ENCODE data around the gene WIPF2.
"Not testable (repeated sequence)": the region's sequence is repeated elsewhere in the genome, so short reads cannot be mapped to it uniquely, and the experiment has no call there.

Gene WIPF2

DNA sequence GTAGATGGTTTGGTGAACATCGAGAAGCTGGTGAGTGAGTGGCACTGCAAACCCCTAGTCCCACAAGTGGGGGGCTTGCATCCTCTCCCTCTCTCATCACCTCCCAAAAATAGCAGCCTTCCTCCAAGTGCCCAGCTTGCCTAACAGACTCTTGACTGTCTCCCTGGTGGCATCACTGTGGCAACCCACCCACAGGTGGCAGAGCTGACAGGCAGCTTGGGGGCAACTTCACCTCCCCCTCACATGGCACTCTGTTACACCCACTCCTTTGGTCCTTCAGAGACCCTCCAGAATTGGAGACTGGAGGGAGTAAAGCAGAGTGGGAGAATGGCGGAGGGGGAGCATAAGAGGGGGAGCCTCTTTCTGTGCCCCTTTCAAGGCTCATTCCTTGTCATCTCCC lies 26.1 kb upstream of the WIPF2 start:
- no peak for DNase-seq

DNA sequence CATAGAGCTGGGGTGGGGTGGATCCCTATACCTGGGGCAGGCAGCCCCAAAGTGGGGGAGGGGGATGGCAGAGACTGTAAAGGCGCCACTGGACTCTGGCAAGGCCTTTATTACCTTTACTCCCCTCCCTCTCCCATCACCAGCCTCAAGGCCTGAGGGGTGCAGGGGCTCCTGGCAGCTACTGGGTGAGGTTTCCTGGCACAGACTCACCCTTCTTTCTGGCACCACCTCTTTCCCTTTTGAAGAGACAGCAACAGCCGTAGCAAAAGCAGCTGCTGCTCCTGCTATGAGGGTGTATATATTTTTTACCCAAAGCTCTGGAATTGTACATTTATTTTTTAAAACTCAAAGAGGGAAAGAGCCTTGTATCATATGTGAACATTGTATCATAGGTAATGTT lies 24.3 kb upstream of the WIPF2 start:
- DNase-seq = no peak

DNA sequence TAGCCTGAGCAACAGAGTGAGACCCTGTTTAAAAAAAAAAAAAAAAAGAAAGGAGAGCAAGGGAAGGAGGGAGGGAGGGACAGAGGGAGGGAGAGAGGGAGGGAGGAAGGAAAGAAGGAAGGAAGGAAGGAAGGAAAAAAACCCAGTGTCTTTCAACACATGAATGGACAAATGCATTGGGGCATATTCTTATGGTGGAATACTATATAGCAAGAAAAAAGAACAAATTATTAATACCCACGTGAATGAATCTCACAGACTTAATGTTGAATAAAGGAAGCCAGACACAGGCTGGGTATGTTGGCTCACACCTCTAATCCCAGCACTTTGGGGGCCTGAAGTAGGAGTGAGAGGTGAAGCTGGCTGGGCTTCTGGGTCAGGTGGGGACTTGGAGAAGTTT lies 21.6 kb upstream of the WIPF2 start:
- DNase-seq = no peak

DNA sequence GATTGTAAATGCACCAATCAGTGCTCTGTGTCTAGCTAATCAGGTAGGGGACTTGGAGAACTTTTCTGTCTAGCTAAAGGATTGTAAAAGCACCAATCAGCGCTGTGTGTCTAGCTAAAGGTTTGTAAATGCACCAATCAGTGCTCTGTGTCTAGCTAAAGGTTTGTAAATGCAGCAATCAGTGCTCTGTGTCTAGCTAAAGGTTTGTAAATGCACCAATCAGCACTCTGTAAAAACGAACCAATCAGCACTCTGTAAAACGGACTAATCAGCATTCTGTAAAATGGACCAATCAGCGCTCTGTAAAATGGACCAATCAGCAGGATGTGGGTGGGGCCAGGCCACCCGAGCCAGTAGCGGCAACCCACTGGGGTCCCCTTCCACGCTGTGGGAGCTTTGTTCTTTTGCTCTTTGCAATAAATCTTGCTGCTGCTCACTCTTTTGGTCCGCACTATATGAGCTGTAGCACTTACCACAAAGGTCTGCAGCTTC lies 21.1 kb upstream of the WIPF2 start:
- DNase-seq = not testable (repeated sequence)

DNA sequence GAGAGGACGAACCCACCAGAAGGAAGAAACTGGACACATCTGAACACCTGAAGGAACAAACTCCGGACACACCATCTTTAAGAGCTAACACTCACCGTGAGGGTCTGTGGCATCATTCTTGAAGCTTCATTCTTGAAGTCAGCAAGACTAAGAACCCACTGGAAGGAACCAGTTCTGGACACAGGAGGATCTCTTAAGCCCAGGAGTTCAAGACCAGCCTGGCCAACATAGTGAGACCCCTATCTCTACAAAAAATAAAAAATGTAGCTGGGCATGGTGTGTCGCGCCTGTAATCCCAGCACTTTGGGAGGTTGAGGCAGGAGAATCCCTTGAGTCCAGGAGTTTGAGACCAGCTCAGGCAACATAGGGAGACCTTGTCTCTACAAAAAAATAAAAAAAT lies 20.5 kb upstream of the WIPF2 start:
- no peak for DNase-seq

DNA sequence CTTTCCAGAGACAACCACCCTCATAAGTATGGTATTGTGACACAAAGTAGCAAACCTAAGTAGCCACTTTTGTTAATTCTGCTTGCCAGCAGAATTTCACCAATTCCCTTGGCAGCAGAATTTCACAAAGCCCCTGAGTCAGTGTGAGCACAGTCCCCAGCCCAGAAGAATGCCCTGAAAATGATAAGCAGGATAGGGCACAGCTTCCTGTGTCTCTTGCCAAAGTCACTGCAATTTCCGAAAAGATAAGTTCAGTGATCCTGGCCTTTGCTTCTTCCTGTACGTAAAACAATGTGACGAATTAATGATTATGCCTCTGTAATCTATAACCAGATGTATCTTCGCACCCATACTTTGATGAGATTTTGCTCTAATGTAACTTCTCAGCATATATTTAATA lies 16.0 kb upstream of the WIPF2 start:
- no peak for DNase-seq

DNA sequence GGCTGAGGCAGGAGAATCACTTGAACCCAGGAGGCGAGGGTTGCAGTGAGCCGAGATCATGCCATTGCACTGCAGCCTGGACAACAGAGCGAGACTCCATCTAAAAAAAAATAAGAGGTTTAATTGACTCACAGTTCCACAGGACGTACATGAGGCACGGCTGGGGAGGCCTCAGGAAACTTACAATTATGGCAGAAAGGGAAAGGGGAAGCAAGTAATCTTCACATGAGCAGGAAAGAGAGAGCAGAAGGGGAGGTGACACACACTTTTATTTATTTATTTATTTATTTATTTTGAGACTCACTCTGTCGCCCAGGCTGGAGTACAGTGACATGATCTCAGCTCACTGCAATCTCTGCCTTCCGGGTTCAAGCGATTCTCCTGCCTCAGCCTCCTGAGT lies 12.9 kb upstream of the WIPF2 start:
- not testable (repeated sequence) for DNase-seq

DNA sequence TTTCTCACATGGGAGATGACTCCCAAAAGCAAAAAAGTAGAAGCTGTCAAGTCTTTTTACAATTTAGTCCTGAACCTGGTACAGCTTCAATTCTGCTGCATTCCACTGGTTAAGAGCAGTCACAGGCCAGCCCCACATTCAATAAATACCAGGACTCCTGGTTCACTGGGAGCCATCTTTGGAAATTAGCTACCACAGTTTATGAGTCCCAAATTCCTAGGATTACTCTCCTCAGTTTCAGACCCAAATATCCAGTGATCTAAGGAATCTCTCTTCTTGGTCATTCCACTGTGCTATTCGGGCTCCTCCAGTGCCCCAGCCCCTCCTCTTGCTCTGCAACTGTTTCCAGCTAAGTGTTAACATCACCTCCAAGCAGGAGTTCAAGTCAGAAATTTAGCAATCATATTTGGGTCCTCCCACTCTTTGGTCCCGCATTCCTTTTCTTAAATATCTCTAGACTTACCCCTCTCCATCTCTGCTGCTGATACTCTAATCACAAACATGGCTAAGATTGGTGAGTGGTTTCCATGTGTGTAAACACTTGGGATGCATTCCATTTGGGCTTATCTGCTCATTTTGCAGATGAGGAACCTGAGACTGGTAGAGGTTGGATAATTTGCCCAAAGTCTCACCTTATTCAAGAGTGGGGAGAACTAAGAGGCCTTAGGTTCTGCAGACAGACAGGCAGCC lies 9.6 kb upstream of the WIPF2 start:
- no peak for DNase-seq

DNA sequence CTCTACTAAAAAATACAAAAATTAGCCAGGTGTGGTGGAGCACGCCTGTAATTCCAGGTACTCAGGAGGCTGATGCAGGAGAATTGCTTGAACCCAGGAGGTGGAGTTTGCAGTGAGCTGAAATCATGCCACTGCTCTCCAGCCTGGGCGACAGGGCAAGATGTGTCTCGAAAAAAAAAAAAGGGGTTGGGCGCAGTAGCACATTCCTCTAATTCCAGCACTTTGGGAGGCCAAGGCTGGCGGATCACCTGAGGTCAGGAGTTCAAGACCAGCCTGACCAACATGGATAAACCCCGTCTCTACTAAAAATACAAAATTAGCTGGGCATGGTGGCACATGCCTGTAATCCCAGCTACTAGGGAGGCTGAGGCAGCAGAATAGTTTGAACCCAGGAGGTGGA lies 5.2 kb upstream of the WIPF2 start:
- DNase-seq = not testable (repeated sequence)

DNA sequence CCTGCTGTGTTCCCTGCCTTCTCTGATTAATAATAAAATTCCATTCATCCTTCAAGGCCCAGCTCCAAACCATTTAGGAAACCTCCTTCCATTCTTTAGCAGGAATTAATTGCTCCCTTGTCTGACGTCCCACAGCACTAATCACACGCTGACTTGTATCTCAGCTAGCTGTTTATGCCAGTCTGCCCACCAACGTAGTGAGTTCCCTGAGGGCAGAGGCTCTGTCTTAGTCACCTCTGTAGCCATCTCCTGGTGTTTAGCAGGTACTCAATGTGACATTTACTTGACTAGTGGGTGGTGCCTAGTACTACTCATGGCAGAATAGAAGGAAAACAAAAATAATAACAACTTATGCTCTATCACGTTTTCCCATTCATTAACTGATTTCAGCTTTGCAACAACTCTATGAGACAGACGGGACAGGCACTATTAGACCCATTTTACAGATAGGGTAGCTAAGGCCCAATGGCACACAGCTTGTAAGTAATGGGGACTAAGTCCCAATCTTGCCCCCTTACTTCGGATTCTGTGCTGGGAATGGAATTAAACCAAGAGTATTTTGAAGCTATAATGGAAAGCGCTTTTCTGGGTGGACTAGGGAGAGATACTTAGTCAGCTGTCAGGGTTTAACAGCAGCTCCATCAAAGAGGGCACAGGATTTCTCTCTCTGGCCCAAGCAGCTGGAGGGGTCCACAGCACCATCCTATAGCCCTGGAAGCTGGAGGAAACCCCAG lies 931 bp upstream of the WIPF2 start:
- DNase-seq = no peak

DNA sequence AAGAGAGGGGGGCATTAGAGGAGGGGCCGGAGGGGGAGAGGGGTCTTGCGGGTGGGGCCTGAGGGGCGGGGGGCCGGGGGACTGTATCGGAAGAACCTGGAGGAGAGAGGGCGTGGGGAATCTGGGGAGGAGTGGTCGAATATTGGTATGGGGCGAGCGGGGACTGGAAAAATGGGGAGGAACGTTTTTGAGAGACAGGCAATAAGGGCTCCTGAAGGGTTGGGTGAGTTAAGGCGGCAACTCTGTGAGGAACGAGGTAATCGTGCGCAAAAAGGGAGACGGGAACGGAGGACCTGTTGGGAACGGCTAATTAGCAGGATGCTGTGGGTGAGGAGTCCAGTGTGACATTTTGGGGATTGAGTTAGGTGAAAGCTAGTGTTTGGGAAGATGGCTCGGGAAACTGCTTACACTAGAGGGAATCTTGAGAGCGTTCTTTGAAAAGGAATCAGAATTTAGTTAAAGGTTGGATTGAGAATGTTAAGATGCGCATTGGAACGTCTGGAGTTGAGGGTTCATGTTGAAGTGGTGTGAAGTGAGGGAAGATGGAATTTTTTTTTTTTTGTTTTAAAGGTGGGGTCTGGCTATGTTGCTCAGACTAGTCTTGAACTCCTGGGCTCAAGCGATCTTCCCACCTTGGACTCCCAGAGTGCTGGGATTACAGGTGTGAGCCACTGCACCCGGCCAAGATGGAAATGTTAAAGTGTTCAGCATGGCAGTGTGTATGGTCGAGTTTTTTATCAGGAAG lies 662 bp downstream of the WIPF2 start:
- peak; percentile 7 for DNase-seq

DNA sequence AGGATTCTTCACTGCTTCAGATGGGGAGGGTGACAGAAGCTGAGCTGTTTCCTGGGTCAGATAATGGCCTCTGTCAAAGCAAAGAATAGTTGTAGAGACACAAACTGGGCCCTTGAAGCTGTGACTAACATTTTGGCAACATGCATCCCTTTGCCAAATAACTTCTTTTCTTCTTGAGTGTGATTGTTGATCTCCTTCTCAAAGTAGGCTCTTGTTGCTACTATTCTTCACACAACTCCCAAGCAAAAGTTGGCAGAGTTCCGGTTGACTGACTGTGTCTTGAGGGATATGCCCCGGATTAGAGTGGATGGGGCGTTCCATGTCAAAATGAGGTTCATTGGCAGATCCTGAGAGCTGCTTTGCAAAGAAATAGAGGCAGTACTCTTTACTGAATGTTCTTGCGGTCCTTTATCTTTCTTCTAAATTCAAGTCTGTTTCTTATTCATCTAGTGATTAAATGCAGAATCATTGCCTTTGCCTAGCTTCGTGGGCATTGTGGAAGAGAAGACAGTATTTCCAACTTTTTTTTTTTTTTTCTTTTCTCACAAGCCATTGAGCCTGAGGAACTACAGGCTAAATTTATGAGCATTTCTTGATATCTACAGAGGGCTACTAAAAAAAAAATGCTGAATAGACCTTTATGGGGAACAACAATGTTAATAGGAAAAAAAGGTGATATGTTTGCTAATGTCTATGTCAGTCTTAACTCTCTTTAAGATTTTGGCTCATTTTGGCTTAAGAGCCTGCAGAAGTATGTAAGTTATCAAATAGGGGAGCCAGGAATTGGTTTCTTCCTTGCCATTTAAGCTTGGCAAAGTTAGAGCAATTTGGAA lies 5.8 kb downstream of the WIPF2 start:
- no peak for DNase-seq

DNA sequence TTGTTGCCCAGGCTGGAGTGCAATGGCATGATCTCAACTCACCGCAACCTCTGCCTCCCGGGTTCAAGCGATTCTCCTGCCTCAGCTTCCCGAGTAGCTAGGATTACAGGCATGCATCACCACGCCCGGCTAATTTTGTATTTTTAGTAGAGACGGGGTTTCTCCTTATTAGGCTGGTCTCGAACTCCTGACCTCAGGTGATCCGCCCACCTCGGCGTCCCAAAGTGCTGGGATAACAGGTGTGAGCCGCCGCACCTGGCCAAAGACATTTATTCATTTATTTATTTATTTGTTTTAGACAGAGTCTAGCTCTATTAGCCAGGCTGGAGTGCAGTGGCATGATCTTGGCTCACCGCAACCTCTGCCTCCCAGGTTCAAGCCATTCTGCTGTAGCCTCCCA lies 10.0 kb downstream of the WIPF2 start:
- DNase-seq = not testable (repeated sequence)

DNA sequence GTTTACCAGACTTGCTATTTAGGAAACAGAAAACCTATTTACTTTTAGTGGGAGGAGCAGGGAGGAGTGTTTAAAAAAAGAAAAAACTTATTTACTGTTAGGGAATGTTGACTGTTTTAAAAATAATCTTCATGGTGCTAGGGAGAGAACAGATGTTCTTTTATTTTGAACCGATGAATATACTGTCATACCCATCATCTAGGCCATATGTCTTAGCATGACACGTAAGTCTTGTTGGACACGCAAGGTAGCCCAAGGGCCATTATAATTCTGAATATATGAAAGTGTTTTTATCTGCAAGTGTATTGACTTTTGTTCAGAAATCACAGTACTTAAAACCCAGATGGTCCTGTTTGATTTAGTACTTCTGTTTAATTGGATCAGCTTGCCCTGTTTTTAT lies 11.6 kb downstream of the WIPF2 start:
- no peak for DNase-seq

DNA sequence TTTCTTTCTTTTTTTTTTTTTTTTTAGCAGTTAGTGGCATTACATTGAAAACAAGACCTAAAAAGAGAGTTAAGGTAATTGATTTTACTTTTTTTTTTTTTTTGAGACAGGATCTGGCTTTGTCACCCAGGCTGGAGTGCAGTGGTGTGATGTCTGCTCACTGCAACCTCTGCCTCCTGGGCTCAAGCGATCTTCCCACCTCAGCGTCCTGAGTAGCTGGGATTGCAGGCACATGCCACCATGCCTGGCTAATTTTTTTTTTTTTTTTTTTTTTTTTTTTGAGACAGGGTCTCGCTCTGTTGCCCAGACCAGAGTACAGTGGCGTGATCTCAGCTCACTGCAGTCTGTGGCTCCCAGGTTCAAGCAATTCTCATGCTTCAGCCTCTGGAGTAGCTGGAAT lies 12.8 kb downstream of the WIPF2 start:
- DNase-seq = not testable (repeated sequence)

DNA sequence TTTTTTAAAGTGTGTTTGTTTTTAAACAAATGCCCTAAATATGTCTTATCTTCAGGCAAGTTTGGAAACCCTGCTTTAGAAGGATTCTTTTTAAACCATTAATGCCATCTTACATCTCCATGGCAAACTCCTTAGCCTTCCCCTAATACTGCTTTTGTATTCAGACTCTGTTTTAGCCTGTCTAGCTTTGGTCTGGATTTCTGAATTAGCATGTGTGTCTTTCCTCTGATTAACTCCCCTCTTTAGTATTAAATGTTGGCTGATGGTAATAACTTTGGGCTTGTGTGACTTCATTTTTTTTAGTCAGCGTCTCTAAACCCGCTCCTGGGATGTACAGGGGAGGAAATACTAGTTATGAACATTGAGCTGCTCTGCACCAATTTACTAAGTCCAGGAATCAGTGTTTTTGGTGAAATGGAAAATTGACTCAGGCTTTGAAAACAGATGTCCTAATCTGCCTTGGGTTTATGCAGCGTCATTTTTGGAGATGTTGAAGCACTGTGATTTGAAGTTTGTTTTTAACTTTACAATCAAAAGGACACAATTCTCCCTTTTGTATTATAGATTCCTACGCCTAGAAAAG lies 22.2 kb downstream of the WIPF2 start:
- DNase-seq = no peak

DNA sequence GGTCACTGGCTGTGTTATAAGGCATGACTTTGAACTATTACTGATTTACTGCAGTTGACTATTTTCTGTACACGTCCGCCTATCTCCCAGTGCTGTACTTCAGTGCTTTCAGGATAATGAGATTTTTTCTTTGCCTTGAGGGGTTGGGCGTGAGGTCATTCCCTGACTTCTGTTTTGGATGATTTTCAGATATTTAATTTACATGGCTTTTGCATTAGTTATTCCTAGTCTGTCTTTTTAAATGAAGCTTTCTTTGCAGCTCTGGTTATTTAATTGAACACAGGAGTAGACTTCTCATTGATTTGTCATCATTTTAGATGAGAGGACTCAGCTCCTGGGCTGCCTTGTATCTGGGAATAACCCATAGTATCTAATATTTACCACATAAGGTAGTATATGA lies 23.7 kb downstream of the WIPF2 start:
- DNase-seq = no peak

DNA sequence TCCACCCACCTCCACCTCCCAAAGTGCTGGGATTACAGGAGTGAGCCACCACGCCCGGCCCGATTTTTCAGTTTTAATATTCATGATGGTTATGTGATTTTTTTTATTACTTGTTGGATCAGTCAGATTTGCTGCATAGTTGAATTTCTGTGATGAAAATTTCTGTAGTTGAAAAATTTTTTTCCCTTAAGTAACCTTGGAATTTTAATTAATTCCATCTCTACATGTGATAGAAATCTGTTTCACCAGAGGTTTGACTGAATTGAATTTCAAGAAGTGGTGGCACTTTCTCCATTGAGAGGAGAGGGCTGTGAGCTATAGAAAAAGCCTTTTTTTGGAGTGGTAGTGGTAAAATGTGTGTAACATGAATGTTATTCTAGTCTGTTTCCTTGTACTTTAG lies 24.7 kb downstream of the WIPF2 start:
- no peak for DNase-seq

DNA sequence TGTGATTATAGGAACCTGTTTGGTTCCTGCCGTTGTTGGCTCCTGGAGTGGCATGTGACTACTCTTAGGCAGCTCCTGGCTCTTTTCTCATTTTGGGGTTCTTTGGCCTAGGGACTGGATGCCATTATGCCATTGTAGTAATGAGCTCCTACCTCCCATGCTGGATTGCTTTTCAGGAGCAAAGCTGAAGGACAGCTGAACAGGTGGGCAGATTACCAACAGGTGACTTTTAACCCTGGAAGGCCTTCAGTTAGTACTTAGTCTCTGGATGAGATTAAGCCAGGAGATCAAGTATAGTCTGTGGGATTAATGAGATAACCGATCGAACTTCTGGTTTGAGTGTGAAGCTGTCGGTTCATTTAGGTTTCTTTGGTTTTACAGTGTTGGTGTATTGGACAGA lies 25.2 kb downstream of the WIPF2 start:
- no peak for DNase-seq

DNA sequence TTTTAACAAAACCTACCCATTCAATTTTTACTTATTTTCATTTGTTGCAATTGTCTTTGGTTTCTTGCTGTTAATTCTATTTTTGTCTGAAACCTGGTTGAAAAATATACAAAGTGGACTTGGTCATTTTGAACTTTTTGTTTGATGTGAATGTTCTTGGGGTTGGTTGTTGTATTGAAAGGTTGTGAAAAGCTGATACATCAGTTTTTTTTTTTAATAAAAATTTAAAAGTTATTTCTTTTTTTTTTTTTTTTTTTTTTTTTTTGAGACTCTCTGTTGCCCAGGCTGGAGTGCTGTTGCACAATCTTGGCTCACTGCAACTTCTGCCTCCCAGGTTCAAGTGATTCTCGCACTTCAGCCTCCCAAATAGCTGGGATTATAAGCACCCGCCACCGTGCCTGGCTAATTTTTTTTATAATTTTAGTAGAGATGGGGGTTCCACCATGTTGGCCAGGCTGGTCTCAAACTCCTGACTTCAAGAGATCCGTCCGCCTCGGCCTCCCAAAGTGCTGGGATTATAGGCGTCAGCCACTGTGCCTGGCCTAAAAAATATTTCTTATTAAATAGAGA lies 28.9 kb downstream of the WIPF2 start:
- no peak for DNase-seq

DNA sequence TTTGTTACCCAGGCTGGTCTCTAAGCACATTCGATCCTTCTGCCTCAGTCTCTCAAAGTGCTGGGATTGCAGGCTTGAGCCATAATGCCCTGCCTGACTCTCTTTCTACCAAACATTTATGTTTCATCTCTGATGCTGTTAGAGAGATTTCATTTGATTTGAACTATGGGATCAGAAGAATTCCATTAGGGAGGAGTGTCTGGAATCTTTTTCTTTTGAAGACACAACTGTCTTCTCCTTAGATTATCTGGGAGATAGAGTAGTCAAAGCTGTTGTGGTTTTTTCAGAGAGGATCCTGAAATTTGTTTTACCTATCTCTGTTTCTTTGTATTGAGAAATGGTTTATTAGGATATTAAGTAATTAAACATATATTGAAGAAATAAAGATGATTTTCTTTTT lies 29.4 kb downstream of the WIPF2 start:
- no peak for DNase-seq

DNA sequence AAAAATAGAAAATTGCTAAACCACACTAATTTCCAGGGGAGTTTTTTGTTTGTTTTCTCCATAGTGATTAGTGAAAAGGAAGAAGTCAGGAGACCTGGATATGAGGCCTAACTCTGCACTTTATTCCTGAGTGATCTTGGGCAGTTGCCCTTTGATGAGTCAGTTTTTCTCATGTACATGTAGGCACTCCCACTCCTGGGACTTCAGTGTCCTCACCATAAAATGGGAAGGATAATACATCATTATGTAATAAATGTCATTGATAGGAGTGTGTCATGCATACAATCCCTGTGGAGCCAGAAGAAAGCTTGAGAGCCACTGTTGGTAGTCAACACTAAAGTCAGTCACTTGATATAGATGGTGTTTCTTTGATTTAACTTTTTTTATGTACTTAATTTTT lies 32.5 kb downstream of the WIPF2 start:
- DNase-seq = no peak

All from activated effector memory CD4-positive, alpha-beta T cell treated with Interleukin-2 at 50 U/mL for 16 hours (primary cell).